ENCODE data around the gene ASIC4. TPM values are rescaled to one million over a fixed set of nuclear protein-coding genes. Genes with fewer than 3 reads are reported as not detected.
A peak's percentile ranks its signal among the peaks of the same experiment; 100 is the strongest.

The ASIC4 gene
- total and polyA plus RNA-seq, 9 of the 15 experiments (the other 6 are each of a cell fraction or from before 2014, with no cell fraction given), result 0.07 to 19.2 (median 4.8) TPM

GRCh38 chr2:219500135-219500534, 14.1 kb upstream of the ASIC4 start (continued):
- TF ChIP-seq CHCHD3 (CRISPR knock-in tag; IDR thresholded peaks at IDR 0.05) (no peak), ZNF174 (CRISPR knock-in tag; IDR thresholded peaks at IDR 0.05) (no peak), ZNF224 (CRISPR knock-in tag; IDR thresholded peaks at IDR 0.05) (no peak), PTTG1 (tag; IDR thresholded peaks at IDR 0.05; ENCODE audit: low read depth) (no peak), ELK3 (CRISPR knock-in tag; IDR thresholded peaks at IDR 0.05) (no peak), NUFIP1 (IDR thresholded peaks at IDR 0.05; ENCODE audit: partially characterized antibody) (peak; percentile 46), NCOA4 (IDR thresholded peaks at IDR 0.05; ENCODE audit: partially characterized antibody) (no peak), CTCF (IDR thresholded peaks at IDR 0.05 in 2 of 3, conservative IDR thresholded peaks at IDR 0.05 in 1 of 3; ENCODE audit: insufficient read depth in 2 of 3, low read depth in 1 of 3, low read length in 3 of 3) (peak; percentile 34 to 61 (median 57); a peak in 5 of 6 replicates), ARID3B (CRISPR knock-in tag; IDR thresholded peaks at IDR 0.05; ENCODE audit: borderline replicate concordance) (no peak), CREM (IDR thresholded peaks at IDR 0.05; ENCODE audit: low read depth) (0 out of 2 replicates have a peak, but pooled peaks have one; percentile 21), ETV1 (tag; conservative IDR thresholded peaks at IDR 0.05; ENCODE audit: low read depth) (peak; percentile 48; the same call in 1 of the 2 replicates), U2AF2 (optimal IDR thresholded peaks at IDR 0.05; ENCODE audit: low read depth, low read length) (no peak), SMARCC2 (IDR thresholded peaks at IDR 0.05; ENCODE audit: low read depth) (no peak), GATAD2A (IDR thresholded peaks at IDR 0.05) (peak; percentile 51; the same call in 1 of the 2 replicates), ELF2 (CRISPR knock-in tag; IDR thresholded peaks at IDR 0.05) (no peak), ZNF444 (CRISPR knock-in tag; IDR thresholded peaks at IDR 0.05) (no peak), MLLT1 (IDR thresholded peaks at IDR 0.05) (0 out of 4 replicates have a peak, but pooled peaks of 1 of the 2 experiments have one; percentile 6), ZNF274 (IDR thresholded peaks at IDR 0.05; ENCODE audit: borderline replicate concordance, low read depth, low read length) (no peak), EHMT2 (IDR thresholded peaks at IDR 0.05) (no peak), TOE1 (IDR thresholded peaks at IDR 0.05; ENCODE audit: borderline replicate concordance) (no peak), TOE1 (CRISPR knock-in tag; IDR thresholded peaks at IDR 0.05; ENCODE audit: borderline replicate concordance, low read depth) (no peak), SAFB (IDR thresholded peaks at IDR 0.05; ENCODE audit: borderline replicate concordance, low read depth, low read length) (no peak), GMEB1 (CRISPR knock-in tag; IDR thresholded peaks at IDR 0.05) (no peak)

Data from K562 (cell line).